Keratinocyte (primary cell): ENCODE results near the gene DTWD2. TPM values are rescaled to one million over a fixed set of nuclear protein-coding genes. Genes with fewer than 3 reads are reported as not detected.

Source experiments
- DNase-seq: peaks from one replicate; pipeline ENCODE4 v3.0.0-alpha.2; 2011; ENCODE audit warnings: low read depth, missing footprints, low spot score
- FAIRE-seq: peaks from 2 replicates; lab custom pipeline; 2011; peaks lifted over from hg19 to GRCh38; lab: Jason Lieb, UNC
- H2AFZ ChIP-seq: 2 replicates; pipeline ENCODE4 v1.6.0; 2012; ENCODE audit warnings: low read length, control low read depth, inconsistent platforms; ENCODE audit not compliant: control insufficient read depth
- H3K27ac ChIP-seq: 2 replicates; pipeline ENCODE4 v1.5.1; 2011; ENCODE audit warnings: low read length; ENCODE audit not compliant: control insufficient read depth, insufficient read depth
- H3K27me3 ChIP-seq: 3 replicates; pipeline ENCODE4 v1.6.0; 2011; ENCODE audit warnings: low read length; ENCODE audit not compliant: control insufficient read depth, insufficient read depth; ENCODE audit errors: extremely low read depth
- H3K36me3 ChIP-seq, 2 experiments: 2 replicates in 1 of 2; 3 replicates in 1 of 2; pipeline ENCODE4 v1.5.1; 2011; ENCODE audit warnings: low read length in 2 of 2, mild to moderate bottlenecking in 1 of 2; ENCODE audit not compliant: control insufficient read depth in 2 of 2, insufficient read depth in 2 of 2; ENCODE audit errors: extremely low read depth in 1 of 2
- H3K4me1 ChIP-seq: 3 replicates; pipeline ENCODE4 v1.5.1; 2011; ENCODE audit warnings: low read length; ENCODE audit not compliant: control insufficient read depth, insufficient read depth; ENCODE audit errors: extremely low read depth
- H3K4me2 ChIP-seq: 3 replicates; pipeline ENCODE4 v1.6.0; 2011; ENCODE audit warnings: low read depth, low read length; ENCODE audit not compliant: control insufficient read depth, insufficient read depth; ENCODE audit errors: extremely low read depth
- H3K4me3 ChIP-seq, 3 experiments: fragments of 200-600 bp in 1 of 3; sonication (generic) in 1 of 3; 2 replicates in 2 of 3; 3 replicates in 1 of 3; pipeline ENCODE4 v1.5.1; 2011 to 2016; ENCODE audit warnings: low read length in 3 of 3, mild to moderate bottlenecking in 3 of 3, control low read depth in 2 of 3, inconsistent platforms in 1 of 3, low read depth in 1 of 3, mixed read lengths in 1 of 3, mixed run types in 1 of 3, moderate library complexity in 1 of 3; ENCODE audit not compliant: control insufficient read depth in 2 of 3, insufficient read depth in 2 of 3; ENCODE audit errors: extremely low read depth in 1 of 3
- H3K79me2 ChIP-seq: 2 replicates; pipeline ENCODE4 v1.6.0; 2012; ENCODE audit warnings: low read length; ENCODE audit not compliant: control insufficient read depth, insufficient read depth
- H3K9ac ChIP-seq: 3 replicates; pipeline ENCODE4 v1.6.0; 2011; ENCODE audit warnings: low read length; ENCODE audit not compliant: control insufficient read depth, insufficient read depth; ENCODE audit errors: extremely low read depth
- H3K9me1 ChIP-seq: 3 replicates; pipeline ENCODE4 v1.6.0; 2011; ENCODE audit warnings: low read length; ENCODE audit not compliant: control insufficient read depth, insufficient read depth; ENCODE audit errors: extremely low read depth
- H3K9me3 ChIP-seq: 2 replicates; pipeline ENCODE4 v1.5.1; 2012; ENCODE audit warnings: low read depth, low read length; ENCODE audit not compliant: control insufficient read depth
- H4K20me1 ChIP-seq: 3 replicates; pipeline ENCODE4 v1.6.0; 2011; ENCODE audit warnings: low read length; ENCODE audit not compliant: control insufficient read depth, insufficient read depth; ENCODE audit errors: extremely low read depth
- EZH2 ChIP-seq: IDR thresholded peaks from one replicate; pipeline ENCODE4 v1.6.1; 2012; ENCODE audit warnings: inconsistent platforms, mild to moderate bottlenecking, low read length, moderate library complexity
- dilution Hi-C: fragments of 300-500 bp; cut with MboI; formaldehyde crosslinking; loops from one replicate; pipeline ENCODE4 v1.7.0; 2020; ENCODE audit warnings: low sequenced_read_pairs; ENCODE audit not compliant: extremely low pct_ligation_motif_present
- polyA plus RNA-seq, 5 experiments: library from polyadenylated mRNA; depleted of rRNA in 3 of 5; stranded (reverse) in 3 of 5; stranded (forward) in 1 of 5; unstranded in 1 of 5; fragments of >200 nt; gene quantifications; 1 replicate in 1 of 5; 2 replicates in 3 of 5; 3 replicates in 1 of 5; pipeline versions ENCODE4 v1.2.1 to v1.2.3, GENCODE V29; 2011 to 2012; ENCODE audit warnings: missing spikeins in 2 of 5, low read depth in 1 of 5, low replicate concordance in 1 of 5
- TF ChIP-seq, protein P1 (sequence below), 3 experiments: IDR thresholded peaks in 1 of 3; conservative IDR thresholded peaks in 1 of 3; optimal IDR thresholded peaks in 1 of 3; 2 replicates in 2 of 3; 3 replicates in 1 of 3; pipeline versions ENCODE3 to v1.5.1; 2011; ENCODE audit warnings: low read length in 3 of 3, mild to moderate bottlenecking in 3 of 3, moderate library complexity in 2 of 3, control low read depth in 1 of 3, inconsistent platforms in 1 of 3; ENCODE audit not compliant: insufficient read depth in 2 of 3; ENCODE audit errors: extremely low read depth in 1 of 3

DTWD2 gene
- polyA plus RNA-seq, 1 donor (not counting 4 experiments of a cell fraction or from before 2014, with no cell fraction given), result 2.9 TPM

GRCh38 chr5:118963169-118963568, 25.2 kb downstream of the DTWD2 start:
- Histone ChIP-seq H3K27me3 (no peaks in the 10 kb centered on the region), H3K4me3 (no peak overlapping the region), H3K36me3 (no peaks in the 10 kb centered on the region), H3K79me2 (no peaks in the 10 kb centered on the region), H3K9me1 (no peaks in the 10 kb centered on the region), H2AFZ (no peak overlapping the region), H3K9ac (no peak overlapping the region), H3K4me2 (no peak overlapping the region), H4K20me1 (no peaks in the 10 kb centered on the region), H3K27ac (no peak overlapping the region), H3K4me1 (no peaks in the 10 kb centered on the region), H3K9me3 (no peaks in the 10 kb centered on the region)
- TF ChIP-seq EZH2, result no peak
- TF ChIP-seq, protein P1, sequence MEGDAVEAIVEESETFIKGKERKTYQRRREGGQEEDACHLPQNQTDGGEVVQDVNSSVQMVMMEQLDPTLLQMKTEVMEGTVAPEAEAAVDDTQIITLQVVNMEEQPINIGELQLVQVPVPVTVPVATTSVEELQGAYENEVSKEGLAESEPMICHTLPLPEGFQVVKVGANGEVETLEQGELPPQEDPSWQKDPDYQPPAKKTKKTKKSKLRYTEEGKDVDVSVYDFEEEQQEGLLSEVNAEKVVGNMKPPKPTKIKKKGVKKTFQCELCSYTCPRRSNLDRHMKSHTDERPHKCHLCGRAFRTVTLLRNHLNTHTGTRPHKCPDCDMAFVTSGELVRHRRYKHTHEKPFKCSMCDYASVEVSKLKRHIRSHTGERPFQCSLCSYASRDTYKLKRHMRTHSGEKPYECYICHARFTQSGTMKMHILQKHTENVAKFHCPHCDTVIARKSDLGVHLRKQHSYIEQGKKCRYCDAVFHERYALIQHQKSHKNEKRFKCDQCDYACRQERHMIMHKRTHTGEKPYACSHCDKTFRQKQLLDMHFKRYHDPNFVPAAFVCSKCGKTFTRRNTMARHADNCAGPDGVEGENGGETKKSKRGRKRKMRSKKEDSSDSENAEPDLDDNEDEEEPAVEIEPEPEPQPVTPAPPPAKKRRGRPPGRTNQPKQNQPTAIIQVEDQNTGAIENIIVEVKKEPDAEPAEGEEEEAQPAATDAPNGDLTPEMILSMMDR (optimal IDR thresholded peaks at IDR 0.05 in 1 of 3, IDR thresholded peaks at IDR 0.05 in 1 of 3, conservative IDR thresholded peaks at IDR 0.05 in 1 of 3; ENCODE audit: extremely low read depth in 1 of 3, insufficient read depth in 2 of 3, low read length in 3 of 3), result no peak
- dilution Hi-C loops, result no loop called here
- no peak for DNase-seq
- no peak for FAIRE-seq

DNA sequence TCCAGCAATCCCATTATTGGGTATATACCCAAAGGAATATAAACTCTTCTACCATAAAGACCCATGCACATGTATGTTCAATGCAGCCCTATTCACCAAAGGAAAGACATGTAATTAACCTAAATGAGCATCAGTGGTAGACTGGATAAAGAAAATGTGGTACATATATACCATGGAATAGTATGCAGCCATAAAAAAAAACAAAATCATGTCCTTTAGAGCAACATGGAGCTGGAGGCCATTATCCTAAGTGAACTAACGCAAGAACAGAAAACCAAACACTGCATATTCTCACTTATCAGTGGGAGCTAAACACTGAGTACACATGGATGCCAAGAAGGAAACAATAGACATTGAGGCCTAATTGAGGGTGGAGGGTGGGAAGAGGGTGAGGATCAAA, 27.8 kb downstream of the DTWD2 start:
- no peak for FAIRE-seq
- Histone ChIP-seq H3K4me3 (no peak overlapping the region), H3K9me3 (no peaks in the 10 kb centered on the region), H3K36me3 (no peaks in the 10 kb centered on the region), H3K27me3 (no peaks in the 10 kb centered on the region), H2AFZ (no peak overlapping the region), H3K9me1 (no peaks in the 10 kb centered on the region), H3K79me2 (no peaks in the 10 kb centered on the region), H3K27ac (no peak overlapping the region), H3K4me1 (no peaks in the 10 kb centered on the region), H3K9ac (no peak overlapping the region), H3K4me2 (no peak overlapping the region), H4K20me1 (no peaks in the 10 kb centered on the region)
- no peak for TF ChIP-seq EZH2
- TF ChIP-seq, protein P1 (optimal IDR thresholded peaks at IDR 0.05 in 1 of 3, IDR thresholded peaks at IDR 0.05 in 1 of 3, conservative IDR thresholded peaks at IDR 0.05 in 1 of 3; ENCODE audit: extremely low read depth in 1 of 3, insufficient read depth in 2 of 3, low read length in 3 of 3), result no peak
- no peak for DNase-seq
- dilution Hi-C loops, result no loop called here
